ENCODE results near the gene WAPL. TPM values are rescaled to one million over a fixed set of nuclear protein-coding genes. Genes with fewer than 3 reads are reported as not detected.
A peak's percentile ranks its signal among the peaks of the same experiment; 100 is the strongest.

WAPL gene
- total RNA-seq, 4 donors from 2014 or later: 17.4 to 75.1 (median 34.9) TPM

- H3K36me3 ChIP-seq: no peaks in the 10 kb centered on the region
- peak; percentile 21 to 38 for DNase-seq
- intact Hi-C loops (cut with DNase I; ENCODE audit: low total_unique reads): no loop called here
- H3K4me3 ChIP-seq: peak overlapping the region; percentile 48 to 49
- TF ChIP-seq, protein P1, sequence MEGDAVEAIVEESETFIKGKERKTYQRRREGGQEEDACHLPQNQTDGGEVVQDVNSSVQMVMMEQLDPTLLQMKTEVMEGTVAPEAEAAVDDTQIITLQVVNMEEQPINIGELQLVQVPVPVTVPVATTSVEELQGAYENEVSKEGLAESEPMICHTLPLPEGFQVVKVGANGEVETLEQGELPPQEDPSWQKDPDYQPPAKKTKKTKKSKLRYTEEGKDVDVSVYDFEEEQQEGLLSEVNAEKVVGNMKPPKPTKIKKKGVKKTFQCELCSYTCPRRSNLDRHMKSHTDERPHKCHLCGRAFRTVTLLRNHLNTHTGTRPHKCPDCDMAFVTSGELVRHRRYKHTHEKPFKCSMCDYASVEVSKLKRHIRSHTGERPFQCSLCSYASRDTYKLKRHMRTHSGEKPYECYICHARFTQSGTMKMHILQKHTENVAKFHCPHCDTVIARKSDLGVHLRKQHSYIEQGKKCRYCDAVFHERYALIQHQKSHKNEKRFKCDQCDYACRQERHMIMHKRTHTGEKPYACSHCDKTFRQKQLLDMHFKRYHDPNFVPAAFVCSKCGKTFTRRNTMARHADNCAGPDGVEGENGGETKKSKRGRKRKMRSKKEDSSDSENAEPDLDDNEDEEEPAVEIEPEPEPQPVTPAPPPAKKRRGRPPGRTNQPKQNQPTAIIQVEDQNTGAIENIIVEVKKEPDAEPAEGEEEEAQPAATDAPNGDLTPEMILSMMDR (IDR thresholded peaks at IDR 0.05): no peak
- TF ChIP-seq POLR2A (IDR thresholded peaks at IDR 0.05): no peak
- no peaks in the 10 kb centered on the region for H3K9me3 ChIP-seq
- H3K4me1 ChIP-seq: peaks cover 3 to 9% of the 10 kb centered on the region in 2 donors
- H3K27ac ChIP-seq: peak overlapping the region; percentile 82 to 86
- H3K27me3 ChIP-seq: no peaks in the 10 kb centered on the region
Observed at GRCh38 chr10:86401588-86402282, 119.9 kb downstream of the WAPL start.

GRCh38 chr10:86400705-86401587, 120.6 kb downstream of the WAPL start:
- intact Hi-C loops (cut with DNase I; ENCODE audit: low total_unique reads): no loop called here
- Histone ChIP-seq H3K4me1 (peaks cover 3 to 9% of the 10 kb centered on the region in 2 donors), H3K4me3 (peak overlapping the region; percentile 48 to 49), H3K9me3 (no peaks in the 10 kb centered on the region), H3K27ac (peak overlapping the region; percentile 82 to 86), H3K27me3 (no peaks in the 10 kb centered on the region), H3K36me3 (no peaks in the 10 kb centered on the region)
- TF ChIP-seq, protein P1 (IDR thresholded peaks at IDR 0.05): peak in 1 of 4 experiments; percentile 10
- no peak for TF ChIP-seq POLR2A (IDR thresholded peaks at IDR 0.05)
- DNase-seq: peak; percentile 43 to 46

GRCh38 chr10:86399879-86400704, 121.5 kb downstream of the WAPL start:
- H3K27ac ChIP-seq: peak overlapping the region; percentile 82 to 86
- H3K4me1 ChIP-seq: peaks cover 3 to 9% of the 10 kb centered on the region in 2 donors
- TF ChIP-seq POLR2A (IDR thresholded peaks at IDR 0.05): peak; percentile 6 to 36
- TF ChIP-seq, protein P1 (IDR thresholded peaks at IDR 0.05): peak; percentile 90 to 96 (median 94)
- peak overlapping the region; percentile 48 to 49 for H3K4me3 ChIP-seq
- no peaks in the 10 kb centered on the region for H3K36me3 ChIP-seq
- intact Hi-C loops (cut with DNase I; ENCODE audit: low total_unique reads): no loop called here
- DNase-seq: peak; percentile 93
- no peaks in the 10 kb centered on the region for H3K9me3 ChIP-seq
- H3K27me3 ChIP-seq: no peaks in the 10 kb centered on the region

DNA sequence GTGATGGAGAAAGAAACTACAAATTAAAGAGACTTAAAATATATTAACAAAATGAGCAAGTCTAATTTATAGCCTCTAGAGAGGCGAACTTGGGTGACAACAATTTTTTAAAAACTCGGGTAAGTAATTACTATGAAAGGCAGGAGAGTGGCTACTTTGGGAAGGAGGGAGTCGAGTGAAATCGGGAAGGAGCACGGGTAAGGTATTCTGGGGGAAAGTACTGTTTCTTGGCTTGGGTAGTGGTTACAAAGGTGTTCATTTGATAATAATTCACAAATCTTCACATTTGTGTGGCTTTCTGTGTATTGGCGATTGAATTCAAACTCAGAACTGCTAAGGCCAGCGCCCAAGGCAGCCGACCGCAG, 122.1 kb downstream of the WAPL start:
- no peak for DNase-seq
- peaks cover 3 to 9% of the 10 kb centered on the region in 2 donors for H3K4me1 ChIP-seq
- TF ChIP-seq, protein P1 (IDR thresholded peaks at IDR 0.05): no peak
- no peak for TF ChIP-seq POLR2A (IDR thresholded peaks at IDR 0.05)
- no peaks in the 10 kb centered on the region for H3K27me3 ChIP-seq
- H3K4me3 ChIP-seq: peak overlapping the region in 1 of 2 donors; percentile 48
- peak overlapping the region; percentile 82 to 86 for H3K27ac ChIP-seq
- no peaks in the 10 kb centered on the region for H3K9me3 ChIP-seq
- H3K36me3 ChIP-seq: no peaks in the 10 kb centered on the region
- intact Hi-C loops (cut with DNase I; ENCODE audit: low total_unique reads): no loop called here
